GM23338 (cell line): ENCODE measurements around the gene NR2E3. TPM values are rescaled to one million over a fixed set of nuclear protein-coding genes. Genes with fewer than 3 reads are reported as not detected.

ENCODE experiments used
- ATAC-seq: fragments of 200-7000 bp; cut with Tn5 transposase; 3 replicates; pipeline ENCODE4 v1.9.1; 2020
- DNase-seq: peaks from one replicate; pipeline ENCODE4 v3.0.0-alpha.2; 2015; ENCODE audit warnings: low spot score
- H2AFZ ChIP-seq: fragments of 200-600 bp; sonication (generic); 2 replicates; pipeline ENCODE4 v1.8.0; 2016; ENCODE audit warnings: antibody characterized with exemption, mild to moderate bottlenecking, moderate library complexity
- H3F3A ChIP-seq: fragments of 200-600 bp; sonication (generic); replicated peaks from 2 replicates; pipeline ENCODE4 v1.8.0; 2017; ENCODE audit warnings: antibody characterized with exemption, mixed run types, low read depth
- H3K27ac ChIP-seq: fragments of 200-600 bp; sonication (generic); 2 replicates; pipeline ENCODE4 v1.6.1; 2016; ENCODE audit warnings: low read depth
- H3K27me3 ChIP-seq: fragments of 200-600 bp; sonication (generic); 2 replicates; pipeline ENCODE4 v1.8.0; 2016; ENCODE audit warnings: mild to moderate bottlenecking, mixed run types, moderate library complexity; ENCODE audit not compliant: insufficient read depth
- H3K36me3 ChIP-seq: fragments of 200-600 bp; sonication (generic); 2 replicates; pipeline ENCODE4 v1.8.0; 2016; ENCODE audit warnings: mild to moderate bottlenecking; ENCODE audit not compliant: insufficient read depth
- H3K4me1 ChIP-seq: fragments of 200-600 bp; sonication (generic); 2 replicates; pipeline ENCODE4 v1.8.0; 2016; ENCODE audit warnings: mild to moderate bottlenecking, moderate library complexity; ENCODE audit not compliant: insufficient read depth
- H3K4me2 ChIP-seq: fragments of 200-600 bp; sonication (generic); 2 replicates; pipeline ENCODE4 v1.7.1; 2017; ENCODE audit warnings: mixed run types
- H3K4me3 ChIP-seq: fragments of 200-600 bp; sonication (generic); 2 replicates; pipeline ENCODE4 v1.6.1; 2016; ENCODE audit warnings: mixed run types
- H3K79me2 ChIP-seq: fragments of 200-600 bp; sonication (generic); replicated peaks from 2 replicates; pipeline ENCODE4 v1.8.0; 2017; ENCODE audit warnings: mild to moderate bottlenecking; ENCODE audit not compliant: insufficient read depth
- H3K9me2 ChIP-seq: fragments of 200-600 bp; sonication (generic); 2 replicates; pipeline ENCODE4 v1.8.0; 2017; ENCODE audit not compliant: insufficient read depth
- H4K20me1 ChIP-seq: fragments of 200-600 bp; sonication (generic); replicated peaks from 2 replicates; pipeline ENCODE4 v1.8.0; 2017; ENCODE audit warnings: mild to moderate bottlenecking; ENCODE audit not compliant: insufficient read depth
- H3K27ac Mint-ChIP-seq: 2 replicates; pipeline ENCODE4 v1.8.0; 2020; ENCODE audit warnings: inconsistent platforms, mild to moderate bottlenecking, moderate library complexity, mixed read lengths
- H3K27me3 Mint-ChIP-seq: 3 replicates; pipeline ENCODE4 v1.8.0; 2022; ENCODE audit warnings: low read depth, mild to moderate bottlenecking, moderate library complexity, mixed read lengths, inconsistent platforms; ENCODE audit not compliant: insufficient read depth, poor library complexity
- H3K36me3 Mint-ChIP-seq: 3 replicates; pipeline ENCODE4 v1.8.0; 2021; ENCODE audit warnings: low read depth, mild to moderate bottlenecking, inconsistent platforms, moderate library complexity, mixed read lengths
- H3K4me1 Mint-ChIP-seq: 3 replicates; pipeline ENCODE4 v1.8.0; 2020; ENCODE audit warnings: mild to moderate bottlenecking, inconsistent platforms, mixed read lengths
- H3K4me3 Mint-ChIP-seq: 3 replicates; pipeline ENCODE4 v1.8.0; 2021; ENCODE audit warnings: moderate library complexity, mild to moderate bottlenecking, inconsistent platforms, mixed read lengths
- H3K9me3 Mint-ChIP-seq: 3 replicates; pipeline ENCODE4 v1.8.0; 2020; ENCODE audit warnings: moderate library complexity, mild to moderate bottlenecking, inconsistent platforms, mixed read lengths
- CREB1 ChIP-seq: fragments of 250-450 bp; sonication (Bioruptor Pico); IDR thresholded peaks from 2 replicates; pipeline ENCODE4 v1.5.0; 2020; ENCODE audit warnings: low read depth, mild to moderate bottlenecking, moderate library complexity
- EZH2 ChIP-seq: fragments of 200-600 bp; sonication (generic); IDR thresholded peaks from one replicate; pipeline ENCODE4 v1.8.0; 2017; ENCODE audit warnings: antibody characterized with exemption, mild to moderate bottlenecking, low read depth; ENCODE audit not compliant: unreplicated experiment
- EZH2phosphoT487 ChIP-seq: fragments of 200-600 bp; sonication (generic); IDR thresholded peaks from one replicate; pipeline ENCODE4 v1.8.1; 2018; ENCODE audit warnings: antibody characterized with exemption; ENCODE audit not compliant: unreplicated experiment
- JUNB ChIP-seq: IDR thresholded peaks from one replicate; pipeline ENCODE4 v1.6.1; 2016; ENCODE audit warnings: antibody characterized with exemption; ENCODE audit not compliant: unreplicated experiment
- NANOG ChIP-seq: IDR thresholded peaks from 2 replicates; pipeline ENCODE4 v1.6.1; 2016; ENCODE audit warnings: antibody characterized with exemption, borderline replicate concordance
- POLR2AphosphoS5 ChIP-seq: IDR thresholded peaks from 2 replicates; pipeline ENCODE4 v1.6.1; 2016; ENCODE audit warnings: antibody characterized with exemption, low read depth
- STAT1 ChIP-seq: IDR thresholded peaks from one replicate; pipeline ENCODE4 v1.6.1; 2016; ENCODE audit warnings: antibody characterized with exemption; ENCODE audit not compliant: unreplicated experiment
- ZNF114 ChIP-seq: fragments of 250-450 bp; sonication (Bioruptor Pico); IDR thresholded peaks from 2 replicates; pipeline ENCODE4 v1.5.0; 2020; ENCODE audit warnings: mild to moderate bottlenecking, moderate library complexity
- ZNF331 ChIP-seq: fragments of 250-450 bp; sonication (Bioruptor Pico); IDR thresholded peaks from 2 replicates; pipeline ENCODE4 v1.5.0; 2020; ENCODE audit warnings: low read depth, mild to moderate bottlenecking, moderate library complexity
- long read RNA-seq: library from polyadenylated mRNA; unstranded; transcript quantifications from one replicate; pipeline ENCODE4 v2.0.0, GENCODE V29; 2020; ENCODE audit not compliant: unreplicated experiment
- polyA plus RNA-seq: library from polyadenylated mRNA; unstranded; fragments of >200 nt; fragmentation: Nextera tagmentation; extraction: Ambion mirVana; gene quantifications from 2 replicates; pipeline ENCODE4 v1.2.1, GENCODE V29; 2016
- total RNA-seq: library from RNA; depleted of rRNA; stranded (reverse); fragments of >200 nt; shearing (Covaris generic); gene quantifications from 2 replicates; pipeline ENCODE4 v1.2.3, GENCODE V29; 2014; rRNA removed
- TF ChIP-seq, protein P1 (sequence below), 2 experiments: fragments of 200-600 bp in 1 of 2; sonication (generic) in 1 of 2; conservative IDR thresholded peaks; 2 replicates each; pipeline versions ENCODE4 v1.5.1 to v1.6.1; 2016 to 2017; ENCODE audit warnings: antibody characterized with exemption in 2 of 2, low read depth in 2 of 2, mild to moderate bottlenecking in 2 of 2, moderate library complexity in 1 of 2
- TF ChIP-seq, protein P2 (sequence below): IDR thresholded peaks from one replicate; pipeline ENCODE4 v1.6.1; 2018; ENCODE audit warnings: antibody characterized with exemption; ENCODE audit not compliant: unreplicated experiment
- TF ChIP-seq, protein P3 (sequence below): fragments of 250-450 bp; sonication (Bioruptor Pico); IDR thresholded peaks from 2 replicates; pipeline ENCODE4 v1.5.0; 2020; ENCODE audit warnings: mild to moderate bottlenecking, moderate library complexity
- TF ChIP-seq, protein P4 (sequence below): IDR thresholded peaks from 2 replicates; pipeline ENCODE4 v1.6.1; 2016; ENCODE audit warnings: antibody characterized with exemption

Gene NR2E3
- total RNA-seq (0.62 and 1.3 TPM in 2 replicates), polyA plus RNA-seq (0.83 and 1.4 TPM in 2 replicates)
- long read RNA-seq, result 0 reads

DNA sequence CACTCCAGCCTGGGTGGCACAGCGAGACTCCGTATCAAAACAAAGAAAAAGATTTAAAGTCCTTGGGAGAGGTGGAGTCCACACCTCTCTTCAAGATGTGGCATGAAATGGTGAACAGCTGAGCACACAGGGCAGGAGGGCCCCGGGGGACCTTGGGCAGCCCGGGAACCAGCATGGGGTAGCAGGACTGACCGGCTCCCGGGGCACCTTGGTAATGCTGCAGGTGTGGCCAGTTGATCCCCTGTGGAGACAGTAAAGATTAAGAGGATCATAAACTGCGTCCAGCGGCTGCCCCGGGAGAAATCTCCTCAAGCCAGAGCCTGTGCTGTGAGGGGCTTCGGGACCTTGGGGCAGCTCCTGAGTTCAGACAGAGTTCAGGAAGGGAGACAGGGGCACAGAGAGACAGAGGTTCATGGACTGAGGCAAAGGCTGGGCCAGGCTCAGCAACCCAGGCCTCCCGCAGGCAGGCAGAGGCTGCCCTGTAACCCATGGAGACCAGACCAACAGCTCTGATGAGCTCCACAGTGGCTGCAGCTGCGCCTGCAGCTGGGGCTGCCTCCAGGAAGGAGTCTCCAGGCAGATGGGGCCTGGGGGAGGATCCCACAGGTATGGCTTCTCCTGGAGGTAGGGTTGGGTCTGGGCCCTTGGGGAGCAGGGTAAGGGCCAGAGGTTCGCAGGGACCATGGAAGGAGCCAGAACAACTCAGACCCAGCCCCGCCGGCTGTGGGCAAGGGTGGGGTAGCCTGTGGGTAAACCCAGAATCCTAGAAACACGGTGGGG, at the start of gene NR2E3:
NR2E3 (plus strand) TSS at position 299 of the 780 bp plus-strand sequence; CDS start at position 489, 190 bp downstream.
- Mint-ChIP-seq H3K9me3 (no peaks in the 10 kb centered on the region), H3K36me3 (no peaks in the 10 kb centered on the region; the same call in 2 of the 3 replicates), H3K4me1 (peaks cover 29% of the 10 kb centered on the region), H3K27me3 (peaks cover 10% of the 10 kb centered on the region), H3K4me3 (no peak within 1 kb of the TSS), H3K27ac (no peak within 1 kb of the TSS)
- Histone ChIP-seq H3K36me3 (no peaks in the 10 kb centered on the region), H3K9me2 (no peaks in the 10 kb centered on the region), H3K27ac (no peak within 1 kb of the TSS), H3K4me1 (peaks cover 25% of the 10 kb centered on the region), H4K20me1 (no peaks in the 10 kb centered on the region), H3K79me2 (no peaks in the 10 kb centered on the region), H3K4me3 (no peak within 1 kb of the TSS), H3K4me2 (no peak within 1 kb of the TSS), H2AFZ (no peak within 1 kb of the TSS), H3F3A (peaks cover 4% of the 10 kb centered on the region; the same call in 1 of the 2 replicates), H3K27me3 (no peaks in the 10 kb centered on the region)
- ATAC-seq (no peak; the same call in 2 of the 3 replicates), DNase-seq (no peak)
- TF ChIP-seq NANOG, result no peak
- TF ChIP-seq, protein P1, sequence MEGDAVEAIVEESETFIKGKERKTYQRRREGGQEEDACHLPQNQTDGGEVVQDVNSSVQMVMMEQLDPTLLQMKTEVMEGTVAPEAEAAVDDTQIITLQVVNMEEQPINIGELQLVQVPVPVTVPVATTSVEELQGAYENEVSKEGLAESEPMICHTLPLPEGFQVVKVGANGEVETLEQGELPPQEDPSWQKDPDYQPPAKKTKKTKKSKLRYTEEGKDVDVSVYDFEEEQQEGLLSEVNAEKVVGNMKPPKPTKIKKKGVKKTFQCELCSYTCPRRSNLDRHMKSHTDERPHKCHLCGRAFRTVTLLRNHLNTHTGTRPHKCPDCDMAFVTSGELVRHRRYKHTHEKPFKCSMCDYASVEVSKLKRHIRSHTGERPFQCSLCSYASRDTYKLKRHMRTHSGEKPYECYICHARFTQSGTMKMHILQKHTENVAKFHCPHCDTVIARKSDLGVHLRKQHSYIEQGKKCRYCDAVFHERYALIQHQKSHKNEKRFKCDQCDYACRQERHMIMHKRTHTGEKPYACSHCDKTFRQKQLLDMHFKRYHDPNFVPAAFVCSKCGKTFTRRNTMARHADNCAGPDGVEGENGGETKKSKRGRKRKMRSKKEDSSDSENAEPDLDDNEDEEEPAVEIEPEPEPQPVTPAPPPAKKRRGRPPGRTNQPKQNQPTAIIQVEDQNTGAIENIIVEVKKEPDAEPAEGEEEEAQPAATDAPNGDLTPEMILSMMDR (conservative IDR thresholded peaks at IDR 0.05; ENCODE audit: low read depth in 2 of 2), result no peak
- TF ChIP-seq, protein P2, sequence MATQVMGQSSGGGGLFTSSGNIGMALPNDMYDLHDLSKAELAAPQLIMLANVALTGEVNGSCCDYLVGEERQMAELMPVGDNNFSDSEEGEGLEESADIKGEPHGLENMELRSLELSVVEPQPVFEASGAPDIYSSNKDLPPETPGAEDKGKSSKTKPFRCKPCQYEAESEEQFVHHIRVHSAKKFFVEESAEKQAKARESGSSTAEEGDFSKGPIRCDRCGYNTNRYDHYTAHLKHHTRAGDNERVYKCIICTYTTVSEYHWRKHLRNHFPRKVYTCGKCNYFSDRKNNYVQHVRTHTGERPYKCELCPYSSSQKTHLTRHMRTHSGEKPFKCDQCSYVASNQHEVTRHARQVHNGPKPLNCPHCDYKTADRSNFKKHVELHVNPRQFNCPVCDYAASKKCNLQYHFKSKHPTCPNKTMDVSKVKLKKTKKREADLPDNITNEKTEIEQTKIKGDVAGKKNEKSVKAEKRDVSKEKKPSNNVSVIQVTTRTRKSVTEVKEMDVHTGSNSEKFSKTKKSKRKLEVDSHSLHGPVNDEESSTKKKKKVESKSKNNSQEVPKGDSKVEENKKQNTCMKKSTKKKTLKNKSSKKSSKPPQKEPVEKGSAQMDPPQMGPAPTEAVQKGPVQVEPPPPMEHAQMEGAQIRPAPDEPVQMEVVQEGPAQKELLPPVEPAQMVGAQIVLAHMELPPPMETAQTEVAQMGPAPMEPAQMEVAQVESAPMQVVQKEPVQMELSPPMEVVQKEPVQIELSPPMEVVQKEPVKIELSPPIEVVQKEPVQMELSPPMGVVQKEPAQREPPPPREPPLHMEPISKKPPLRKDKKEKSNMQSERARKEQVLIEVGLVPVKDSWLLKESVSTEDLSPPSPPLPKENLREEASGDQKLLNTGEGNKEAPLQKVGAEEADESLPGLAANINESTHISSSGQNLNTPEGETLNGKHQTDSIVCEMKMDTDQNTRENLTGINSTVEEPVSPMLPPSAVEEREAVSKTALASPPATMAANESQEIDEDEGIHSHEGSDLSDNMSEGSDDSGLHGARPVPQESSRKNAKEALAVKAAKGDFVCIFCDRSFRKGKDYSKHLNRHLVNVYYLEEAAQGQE, result no peak
- no peak for TF ChIP-seq ZNF114 (CRISPR knock-in tag)
- TF ChIP-seq, protein P3, sequence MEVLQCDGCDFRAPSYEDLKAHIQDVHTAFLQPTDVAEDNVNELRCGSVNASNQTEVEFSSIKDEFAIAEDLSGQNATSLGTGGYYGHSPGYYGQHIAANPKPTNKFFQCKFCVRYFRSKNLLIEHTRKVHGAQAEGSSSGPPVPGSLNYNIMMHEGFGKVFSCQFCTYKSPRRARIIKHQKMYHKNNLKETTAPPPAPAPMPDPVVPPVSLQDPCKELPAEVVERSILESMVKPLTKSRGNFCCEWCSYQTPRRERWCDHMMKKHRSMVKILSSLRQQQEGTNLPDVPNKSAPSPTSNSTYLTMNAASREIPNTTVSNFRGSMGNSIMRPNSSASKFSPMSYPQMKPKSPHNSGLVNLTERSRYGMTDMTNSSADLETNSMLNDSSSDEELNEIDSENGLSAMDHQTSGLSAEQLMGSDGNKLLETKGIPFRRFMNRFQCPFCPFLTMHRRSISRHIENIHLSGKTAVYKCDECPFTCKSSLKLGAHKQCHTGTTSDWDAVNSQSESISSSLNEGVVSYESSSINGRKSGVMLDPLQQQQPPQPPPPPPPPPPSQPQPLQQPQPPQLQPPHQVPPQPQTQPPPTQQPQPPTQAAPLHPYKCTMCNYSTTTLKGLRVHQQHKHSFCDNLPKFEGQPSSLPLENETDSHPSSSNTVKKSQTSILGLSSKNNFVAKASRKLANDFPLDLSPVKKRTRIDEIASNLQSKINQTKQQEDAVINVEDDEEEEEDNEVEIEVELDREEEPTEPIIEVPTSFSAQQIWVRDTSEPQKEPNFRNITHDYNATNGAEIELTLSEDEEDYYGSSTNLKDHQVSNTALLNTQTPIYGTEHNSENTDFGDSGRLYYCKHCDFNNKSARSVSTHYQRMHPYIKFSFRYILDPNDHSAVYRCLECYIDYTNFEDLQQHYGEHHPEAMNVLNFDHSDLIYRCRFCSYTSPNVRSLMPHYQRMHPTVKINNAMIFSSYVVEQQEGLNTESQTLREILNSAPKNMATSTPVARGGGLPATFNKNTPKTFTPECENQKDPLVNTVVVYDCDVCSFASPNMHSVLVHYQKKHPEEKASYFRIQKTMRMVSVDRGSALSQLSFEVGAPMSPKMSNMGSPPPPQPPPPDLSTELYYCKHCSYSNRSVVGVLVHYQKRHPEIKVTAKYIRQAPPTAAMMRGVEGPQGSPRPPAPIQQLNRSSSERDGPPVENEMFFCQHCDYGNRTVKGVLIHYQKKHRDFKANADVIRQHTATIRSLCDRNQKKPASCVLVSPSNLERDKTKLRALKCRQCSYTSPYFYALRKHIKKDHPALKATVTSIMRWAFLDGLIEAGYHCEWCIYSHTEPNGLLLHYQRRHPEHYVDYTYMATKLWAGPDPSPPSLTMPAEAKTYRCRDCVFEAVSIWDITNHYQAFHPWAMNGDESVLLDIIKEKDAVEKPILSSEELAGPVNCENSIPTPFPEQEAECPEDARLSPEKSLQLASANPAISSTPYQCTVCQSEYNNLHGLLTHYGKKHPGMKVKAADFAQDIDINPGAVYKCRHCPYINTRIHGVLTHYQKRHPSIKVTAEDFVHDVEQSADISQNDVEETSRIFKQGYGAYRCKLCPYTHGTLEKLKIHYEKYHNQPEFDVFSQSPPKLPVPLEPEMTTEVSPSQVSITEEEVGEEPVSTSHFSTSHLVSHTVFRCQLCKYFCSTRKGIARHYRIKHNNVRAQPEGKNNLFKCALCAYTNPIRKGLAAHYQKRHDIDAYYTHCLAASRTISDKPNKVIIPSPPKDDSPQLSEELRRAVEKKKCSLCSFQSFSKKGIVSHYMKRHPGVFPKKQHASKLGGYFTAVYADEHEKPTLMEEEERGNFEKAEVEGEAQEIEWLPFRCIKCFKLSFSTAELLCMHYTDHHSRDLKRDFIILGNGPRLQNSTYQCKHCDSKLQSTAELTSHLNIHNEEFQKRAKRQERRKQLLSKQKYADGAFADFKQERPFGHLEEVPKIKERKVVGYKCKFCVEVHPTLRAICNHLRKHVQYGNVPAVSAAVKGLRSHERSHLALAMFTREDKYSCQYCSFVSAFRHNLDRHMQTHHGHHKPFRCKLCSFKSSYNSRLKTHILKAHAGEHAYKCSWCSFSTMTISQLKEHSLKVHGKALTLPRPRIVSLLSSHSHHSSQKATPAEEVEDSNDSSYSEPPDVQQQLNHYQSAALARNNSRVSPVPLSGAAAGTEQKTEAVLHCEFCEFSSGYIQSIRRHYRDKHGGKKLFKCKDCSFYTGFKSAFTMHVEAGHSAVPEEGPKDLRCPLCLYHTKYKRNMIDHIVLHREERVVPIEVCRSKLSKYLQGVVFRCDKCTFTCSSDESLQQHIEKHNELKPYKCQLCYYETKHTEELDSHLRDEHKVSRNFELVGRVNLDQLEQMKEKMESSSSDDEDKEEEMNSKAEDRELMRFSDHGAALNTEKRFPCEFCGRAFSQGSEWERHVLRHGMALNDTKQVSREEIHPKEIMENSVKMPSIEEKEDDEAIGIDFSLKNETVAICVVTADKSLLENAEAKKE (CRISPR knock-in tag), result no peak
- TF ChIP-seq ZNF331 (CRISPR knock-in tag), result no peak
- TF ChIP-seq EZH2phosphoT487, result no peak
- TF ChIP-seq, protein P4, sequence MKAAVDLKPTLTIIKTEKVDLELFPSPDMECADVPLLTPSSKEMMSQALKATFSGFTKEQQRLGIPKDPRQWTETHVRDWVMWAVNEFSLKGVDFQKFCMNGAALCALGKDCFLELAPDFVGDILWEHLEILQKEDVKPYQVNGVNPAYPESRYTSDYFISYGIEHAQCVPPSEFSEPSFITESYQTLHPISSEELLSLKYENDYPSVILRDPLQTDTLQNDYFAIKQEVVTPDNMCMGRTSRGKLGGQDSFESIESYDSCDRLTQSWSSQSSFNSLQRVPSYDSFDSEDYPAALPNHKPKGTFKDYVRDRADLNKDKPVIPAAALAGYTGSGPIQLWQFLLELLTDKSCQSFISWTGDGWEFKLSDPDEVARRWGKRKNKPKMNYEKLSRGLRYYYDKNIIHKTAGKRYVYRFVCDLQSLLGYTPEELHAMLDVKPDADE, result no peak
- no peak for TF ChIP-seq EZH2
- TF ChIP-seq CREB1 (CRISPR knock-in tag), result no peak
- no peak for TF ChIP-seq POLR2AphosphoS5
- TF ChIP-seq JUNB, result no peak
- TF ChIP-seq STAT1, result no peak
